ENCODE data around the gene TCTA. TPM values are rescaled to one million over a fixed set of nuclear protein-coding genes. Genes with fewer than 3 reads are reported as not detected.
"Not testable (repeated sequence)": the region's sequence is repeated elsewhere in the genome, so short reads cannot be mapped to it uniquely, and the experiment has no call there.

Gene TCTA
- total and polyA plus RNA-seq, 3 experiments from 2014 or later = 21.3 to 38.4 (median 23.2) TPM

DNA sequence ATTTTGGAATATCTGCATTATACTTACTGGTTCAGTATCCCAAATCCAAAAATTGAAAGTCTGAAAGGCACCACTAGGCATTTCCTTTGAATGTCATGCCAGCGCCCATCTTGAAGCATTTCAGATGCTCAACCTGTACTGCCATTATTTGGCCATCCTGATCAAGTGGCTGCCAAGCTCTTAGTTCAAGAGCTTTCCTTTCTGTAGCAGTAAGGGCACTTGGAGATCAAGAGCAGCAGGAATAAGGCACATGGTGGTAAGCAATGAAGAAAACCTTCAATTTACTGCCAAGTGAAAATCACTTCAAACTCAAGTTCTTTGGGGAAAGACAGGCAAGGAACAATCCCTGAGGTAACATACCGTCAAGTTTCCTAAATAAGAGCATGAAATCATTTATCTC is 10.5 kb upstream of the TCTA start:
- ChIA-PET POLR2A (no interaction called here), CTCF (interaction anchor here (0.6 kb wide), 1 partner anchor 690 kb away, joined by 3 read pairs; no protein-coding TSS in a partner anchor)
- Mint-ChIP-seq H3K27me3 (no peaks in the 10 kb centered on the region), H3K27ac (peak overlapping the region in 3 of 8 donors; percentile 32 to 52 (median 35)), H3K36me3 (peaks cover 0 to 54% (median 5%) of the 10 kb centered on the region in 3 donors), H3K4me1 (peaks cover 58 to 78% (median 72%) of the 10 kb centered on the region in 3 donors), H3K4me3 (no peak overlapping the region), H3K9me3 (no peaks in the 10 kb centered on the region)
- no peak for DNase-seq
- H3K4me3 ChIP-seq (ENCODE audit: low read length) = no peak overlapping the region
- peaks cover 54% of the 10 kb centered on the region for H3K4me1 ChIP-seq (ENCODE audit: insufficient read depth, low read length)
- H3K9me3 ChIP-seq (ENCODE audit: low read length) = no peaks in the 10 kb centered on the region
- no peak overlapping the region for H3K27ac ChIP-seq (ENCODE audit: low read depth, low read length)
- H3K36me3 ChIP-seq (ENCODE audit: insufficient read depth, low read length) = no peaks in the 10 kb centered on the region
- H3K27me3 ChIP-seq (ENCODE audit: insufficient read depth, low read length, poor library complexity, severe bottlenecking) = no peaks in the 10 kb centered on the region

DNA sequence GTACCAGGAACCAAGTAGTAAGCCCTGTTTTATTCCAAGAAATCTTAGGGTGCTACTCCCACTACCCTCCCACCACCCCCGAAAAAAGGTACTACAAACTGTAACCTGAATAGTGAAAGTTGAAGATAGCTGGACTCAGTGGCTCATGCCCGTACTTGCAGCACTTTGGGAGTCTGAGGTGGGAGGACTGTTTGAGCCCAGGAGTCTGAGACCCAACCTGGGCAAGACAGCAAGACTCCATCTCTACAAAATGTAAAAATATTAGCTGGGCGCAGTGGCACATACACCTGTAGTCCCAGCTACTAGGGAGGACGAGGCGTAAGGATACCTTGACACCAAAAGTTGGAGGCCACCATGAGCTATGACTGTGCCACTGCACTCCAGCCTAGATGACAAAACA is 8.3 kb upstream of the TCTA start:
- no peak for DNase-seq
- Histone ChIP-seq H3K4me1 (ENCODE audit: insufficient read depth, low read length) (peaks cover 56% of the 10 kb centered on the region), H3K27ac (ENCODE audit: low read depth, low read length) (no peak overlapping the region), H3K27me3 (ENCODE audit: insufficient read depth, low read length, poor library complexity, severe bottlenecking) (no peaks in the 10 kb centered on the region), H3K9me3 (ENCODE audit: low read length) (no peaks in the 10 kb centered on the region), H3K4me3 (ENCODE audit: low read length) (no peak overlapping the region), H3K36me3 (ENCODE audit: insufficient read depth, low read length) (no peaks in the 10 kb centered on the region)
- no peaks in the 10 kb centered on the region for H3K9me3 Mint-ChIP-seq
- peaks cover 60 to 80% (median 76%) of the 10 kb centered on the region in 3 donors for H3K4me1 Mint-ChIP-seq
- H3K36me3 Mint-ChIP-seq = peaks cover 0 to 44% (median 5%) of the 10 kb centered on the region in 3 donors
- H3K27me3 Mint-ChIP-seq = no peaks in the 10 kb centered on the region
- CTCF ChIA-PET = interaction anchor here (0.7 kb wide), 1 partner anchor 17 kb away, joined by 3 read pairs; no protein-coding TSS in a partner anchor
- peak overlapping the region in 2 of 7 donors; percentile 13 to 28 for H3K4me3 Mint-ChIP-seq
- peak overlapping the region in 5 of 8 donors; percentile 37 to 68 (median 60) for H3K27ac Mint-ChIP-seq
- POLR2A ChIA-PET = interaction anchor here (0.5 to 0.9 kb wide), 5 partner anchors 8 to 732 kb away, joined by 3 to 5 read pairs (median 4); partner anchors contain the start of genes RHOA and TCTA

DNA sequence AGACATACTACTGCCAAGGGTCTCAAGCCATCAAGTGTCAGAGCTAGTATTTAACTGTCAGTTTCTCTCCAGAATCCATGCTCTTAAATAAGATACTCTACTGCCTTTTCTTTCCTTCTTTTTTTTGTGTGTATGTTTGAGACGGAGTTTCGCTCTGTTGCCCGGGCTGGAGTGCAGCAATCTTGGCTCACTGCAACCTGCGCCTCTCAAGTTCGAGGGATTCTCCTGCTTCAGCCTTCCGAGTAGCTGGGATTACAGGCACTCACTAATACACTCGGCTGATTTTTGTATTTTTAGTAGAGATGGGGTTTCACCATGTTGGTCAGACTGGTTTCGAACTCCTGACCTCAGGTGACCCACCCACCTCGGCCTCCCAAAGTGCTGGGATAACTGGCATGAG is 6.7 kb upstream of the TCTA start:
- POLR2A ChIA-PET = interaction anchor here (0.9 kb wide), 1 partner anchor 23 kb away, joined by 12 read pairs; no protein-coding TSS in a partner anchor
- H3K27ac ChIP-seq (ENCODE audit: low read depth, low read length); H3K36me3 ChIP-seq (ENCODE audit: insufficient read depth, low read length); H3K4me3 ChIP-seq (ENCODE audit: low read length); H3K27me3 ChIP-seq (ENCODE audit: insufficient read depth, low read length, poor library complexity, severe bottlenecking); H3K9me3 ChIP-seq (ENCODE audit: low read length); H3K9me3 Mint-ChIP-seq; DNase-seq; H3K27me3 Mint-ChIP-seq: not testable (repeated sequence)
- H3K36me3 Mint-ChIP-seq = peaks cover 0 to 36% (median 1%) of the 10 kb centered on the region in 3 donors
- H3K27ac Mint-ChIP-seq = peak overlapping the region in 7 of 8 donors; percentile 55 to 95 (median 72)
- peaks cover 61 to 80% (median 76%) of the 10 kb centered on the region in 3 donors for H3K4me1 Mint-ChIP-seq
- peak overlapping the region in 5 of 7 donors; percentile 0 to 58 (median 27) for H3K4me3 Mint-ChIP-seq
- CTCF ChIA-PET = interaction anchor here (0.9 to 1.2 kb wide), 2 partner anchors 15 to 66 kb away, joined by 3 to 4 read pairs; partner anchors contain the start of gene USP4
- H3K4me1 ChIP-seq (ENCODE audit: insufficient read depth, low read length) = peaks cover 62% of the 10 kb centered on the region

DNA sequence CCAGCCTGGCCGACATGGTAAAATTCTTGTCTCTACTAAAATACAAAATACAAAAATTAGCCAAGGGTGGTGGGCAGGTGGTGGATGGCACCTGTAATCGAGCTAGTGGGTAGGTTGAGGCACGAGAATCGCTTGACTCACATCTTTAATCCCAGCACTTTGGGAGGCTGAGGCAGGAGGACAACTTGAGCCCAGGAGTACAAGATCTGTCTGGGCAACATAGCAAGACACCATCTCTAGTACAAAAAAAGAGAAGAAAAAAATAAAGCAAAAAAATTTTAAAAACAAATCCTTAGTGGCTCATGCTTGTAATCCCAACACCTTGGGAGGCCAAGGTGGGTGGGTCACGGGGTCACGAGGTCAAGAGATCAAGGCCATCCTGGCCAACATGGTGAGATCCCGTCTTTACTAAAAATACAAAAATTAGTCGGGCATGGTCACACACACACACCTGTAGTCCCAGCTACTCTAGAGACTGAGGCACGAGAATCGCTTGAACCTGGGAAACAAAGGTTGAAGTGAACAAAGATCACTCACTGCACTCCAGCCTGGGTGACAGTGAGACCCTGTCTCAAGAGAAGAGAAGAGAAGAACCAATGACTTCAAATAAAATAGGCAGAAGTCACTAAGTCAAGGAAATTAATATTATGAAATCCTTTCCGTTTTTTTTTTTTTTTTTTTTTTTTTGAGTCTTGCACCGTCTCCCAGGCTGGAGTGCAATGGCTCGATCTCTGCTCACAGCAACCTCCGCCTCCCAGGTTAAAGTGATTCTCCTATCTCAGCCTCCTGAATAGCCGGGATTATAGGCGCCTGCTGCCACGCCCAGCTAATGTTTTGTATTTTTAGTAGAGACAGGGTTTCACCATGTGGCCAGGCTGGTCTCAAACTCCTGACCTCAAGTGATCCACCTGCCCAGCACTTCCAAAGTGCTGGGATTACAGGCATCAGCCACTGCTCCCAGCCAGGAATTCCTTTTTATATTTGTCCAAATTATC is 5.4 kb upstream of the TCTA start:
- no peaks in the 10 kb centered on the region for H3K9me3 Mint-ChIP-seq
- no peaks in the 10 kb centered on the region for H3K36me3 ChIP-seq (ENCODE audit: insufficient read depth, low read length)
- no peaks in the 10 kb centered on the region for H3K27me3 ChIP-seq (ENCODE audit: insufficient read depth, low read length, poor library complexity, severe bottlenecking)
- peaks cover 58 to 75% (median 70%) of the 10 kb centered on the region in 3 donors for H3K4me1 Mint-ChIP-seq
- H3K4me3 ChIP-seq (ENCODE audit: low read length) = no peak overlapping the region
- no peaks in the 10 kb centered on the region for H3K9me3 ChIP-seq (ENCODE audit: low read length)
- H3K27ac Mint-ChIP-seq = peak overlapping the region; percentile 44 to 96 (median 82)
- DNase-seq = no peak
- no peak overlapping the region for H3K27ac ChIP-seq (ENCODE audit: low read depth, low read length)
- CTCF ChIA-PET = interaction anchor here (0.7 kb wide), 1 partner anchor 64 kb away, joined by 3 read pairs; no protein-coding TSS in a partner anchor
- H3K27me3 Mint-ChIP-seq = no peaks in the 10 kb centered on the region
- peaks cover 57% of the 10 kb centered on the region for H3K4me1 ChIP-seq (ENCODE audit: insufficient read depth, low read length)
- POLR2A ChIA-PET = interaction anchor here (0.6 to 0.9 kb wide), 2 partner anchors 9 to 67 kb away, joined by 3 to 4 read pairs; partner anchors contain the start of gene USP4
- peak overlapping the region; percentile 27 to 73 (median 54) for H3K4me3 Mint-ChIP-seq
- peaks cover 0 to 33% (median 1%) of the 10 kb centered on the region in 3 donors for H3K36me3 Mint-ChIP-seq

DNA sequence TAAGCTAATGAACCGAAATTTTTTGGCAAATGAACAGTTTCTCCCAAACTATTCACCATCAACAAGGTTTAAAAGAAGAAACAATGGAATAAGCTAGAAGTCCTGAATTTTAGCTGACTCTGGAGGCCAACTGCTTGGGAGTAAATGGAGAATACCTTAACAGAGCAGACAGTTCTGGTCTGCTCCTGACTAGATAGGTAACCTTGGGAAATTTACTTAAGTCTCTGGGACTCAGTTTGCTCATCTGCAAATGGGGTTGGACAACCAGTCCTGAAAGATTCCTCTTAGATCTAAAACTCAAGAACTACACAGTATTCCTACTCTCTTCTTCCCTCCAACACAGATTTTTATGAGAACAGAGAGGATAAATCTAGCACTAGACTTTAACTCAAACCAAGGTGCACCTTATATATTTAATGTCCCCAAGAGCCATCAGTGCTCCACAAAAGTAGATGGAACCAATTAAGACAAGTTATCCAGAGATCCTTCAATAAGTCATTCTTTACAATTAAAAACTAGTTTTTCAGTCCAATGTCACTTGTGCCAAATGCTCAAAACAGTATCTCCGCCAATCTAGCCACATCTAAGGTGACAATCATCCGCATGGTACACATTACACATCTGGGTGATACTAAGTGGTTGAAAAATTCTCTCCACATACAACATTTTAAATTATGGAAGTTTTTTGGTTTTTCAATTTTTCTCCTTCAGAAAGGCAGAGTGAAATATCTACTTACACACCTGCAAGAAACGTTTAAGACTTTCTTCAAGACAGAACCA is 2.0 kb upstream of the TCTA start:
- POLR2A ChIA-PET = interaction anchor here (1.1 to 2.8 kb wide), 2 partner anchors 70 to 71 kb away, joined by 4 to 53 read pairs; partner anchors contain the start of gene USP4
- peaks cover 0 to 31% (median 1%) of the 10 kb centered on the region in 3 donors for H3K36me3 Mint-ChIP-seq
- peaks cover 0 to 2% of the 10 kb centered on the region in 2 donors for H3K27me3 Mint-ChIP-seq
- peaks cover 70 to 82% (median 75%) of the 10 kb centered on the region in 3 donors for H3K4me1 Mint-ChIP-seq
- peak overlapping the region; percentile 65 for H3K4me3 ChIP-seq (ENCODE audit: low read length)
- H3K4me3 Mint-ChIP-seq = peak overlapping the region; percentile 86 to 96 (median 94)
- H3K27ac ChIP-seq (ENCODE audit: low read depth, low read length) = peak overlapping the region; percentile 91
- peak in 1 of 5 donors; percentile 34 for DNase-seq
- H3K27me3 ChIP-seq (ENCODE audit: insufficient read depth, low read length, poor library complexity, severe bottlenecking) = no peaks in the 10 kb centered on the region
- no peaks in the 10 kb centered on the region for H3K9me3 ChIP-seq (ENCODE audit: low read length)
- peak overlapping the region; percentile 86 to 96 (median 94) for H3K27ac Mint-ChIP-seq
- peaks cover 6% of the 10 kb centered on the region for H3K36me3 ChIP-seq (ENCODE audit: insufficient read depth, low read length)
- H3K9me3 Mint-ChIP-seq = no peaks in the 10 kb centered on the region
- CTCF ChIA-PET = interaction anchor here (0.6 to 2.6 kb wide), 6 partner anchors 10 to 70 kb away, joined by 3 to 19 read pairs (median 4); partner anchors contain the start of gene USP4
- H3K4me1 ChIP-seq (ENCODE audit: insufficient read depth, low read length) = peaks cover 76% of the 10 kb centered on the region

DNA sequence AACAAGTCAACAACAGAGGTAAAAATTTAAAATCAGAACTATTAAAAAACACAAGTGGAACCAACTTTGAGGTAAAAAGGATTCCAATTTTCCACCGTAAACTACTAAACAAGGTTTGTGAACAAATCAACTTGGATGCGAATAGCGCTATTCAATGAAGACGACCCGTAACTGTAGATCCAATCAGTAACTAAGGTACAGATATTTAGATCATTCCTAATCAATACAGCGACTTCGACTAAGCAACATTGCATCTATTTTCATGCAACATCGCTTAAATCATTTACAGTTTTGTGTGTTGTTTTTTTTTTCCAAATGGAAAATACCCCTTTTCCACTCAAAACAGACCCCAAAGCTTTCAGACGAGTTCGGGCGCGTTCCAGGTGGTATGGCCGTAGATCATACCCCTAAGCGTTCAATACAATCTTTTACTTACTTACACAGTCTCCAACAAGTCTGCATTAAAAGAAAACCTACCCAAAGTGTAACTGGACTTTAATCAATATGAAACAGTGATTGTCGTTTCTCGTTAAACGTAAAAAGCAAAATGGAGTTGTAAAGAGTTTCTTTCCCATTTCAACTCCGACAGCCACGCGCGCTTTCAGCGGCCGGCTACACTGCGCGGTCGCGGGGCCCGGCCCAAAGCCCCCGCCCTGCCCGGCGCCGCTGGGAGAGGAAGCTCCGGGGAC is 1.2 kb upstream of the TCTA start:
- Histone ChIP-seq H3K9me3 (ENCODE audit: low read length) (no peaks in the 10 kb centered on the region), H3K27ac (ENCODE audit: low read depth, low read length) (peak overlapping the region; percentile 91), H3K4me3 (ENCODE audit: low read length) (peak overlapping the region; percentile 65), H3K36me3 (ENCODE audit: insufficient read depth, low read length) (peaks cover 6% of the 10 kb centered on the region), H3K27me3 (ENCODE audit: insufficient read depth, low read length, poor library complexity, severe bottlenecking) (no peaks in the 10 kb centered on the region), H3K4me1 (ENCODE audit: insufficient read depth, low read length) (peaks cover 76% of the 10 kb centered on the region)
- H3K4me1 Mint-ChIP-seq = peaks cover 68 to 82% (median 74%) of the 10 kb centered on the region in 3 donors
- peak overlapping the region; percentile 86 to 96 (median 94) for H3K4me3 Mint-ChIP-seq
- H3K27me3 Mint-ChIP-seq = peaks cover 0 to 2% of the 10 kb centered on the region in 2 donors
- ChIA-PET CTCF (interaction anchor here (0.6 to 2.6 kb wide), 3 partner anchors 11 to 71 kb away, joined by 5 to 19 read pairs (median 6); partner anchors contain the start of genes DAG1 and USP4), POLR2A (interaction anchor here (1.2 to 3.4 kb wide), 6 partner anchors 18 to 389 kb away, joined by 3 to 53 read pairs (median 8); partner anchors contain the start of genes NDUFAF3, NICN1, QRICH1 and USP4)
- H3K36me3 Mint-ChIP-seq = peaks cover 0 to 28% (median 0%) of the 10 kb centered on the region in 3 donors
- DNase-seq = no peak
- H3K9me3 Mint-ChIP-seq = no peaks in the 10 kb centered on the region
- peak overlapping the region; percentile 86 to 96 (median 94) for H3K27ac Mint-ChIP-seq
